Measurements from ENCODE around the gene NEK7.

- no peak for TF ChIP-seq POLR2A (IDR thresholded peaks at IDR 0.05)
- TF ChIP-seq CTCF (IDR thresholded peaks at IDR 0.05 in 4 of 5, conservative IDR thresholded peaks at IDR 0.05 in 1 of 5), result no peak
These were observed 96.5 kb downstream of the NEK7 start for GRCh38 chr1:198253259-198253658.
